Chondrocyte (in vitro differentiated cells): Measurements from ENCODE around the gene CXXC5. TPM values are rescaled to one million over a fixed set of nuclear protein-coding genes. Genes with fewer than 3 reads are reported as not detected.

Experiments
- DNase-seq: peaks from one replicate; pipeline ENCODE4 v3.0.0; 2021; ENCODE audit warnings: mixed read lengths, low spot score
- H3K27ac Mint-ChIP-seq: one replicate; pipeline ENCODE4 v1.8.0; 2021; ENCODE audit warnings: mild to moderate bottlenecking, moderate library complexity, mixed read lengths; ENCODE audit not compliant: unreplicated experiment
- H3K27me3 Mint-ChIP-seq: 2 replicates; pipeline ENCODE4 v1.8.0; 2021; ENCODE audit warnings: low read depth, mixed read lengths
- H3K36me3 Mint-ChIP-seq: 2 replicates; pipeline ENCODE4 v1.8.0; 2021; ENCODE audit warnings: low read depth, mixed read lengths
- H3K4me1 Mint-ChIP-seq: 2 replicates; pipeline ENCODE4 v1.8.0; 2021; ENCODE audit warnings: low read depth, mild to moderate bottlenecking, mixed read lengths
- H3K4me3 Mint-ChIP-seq: one replicate; pipeline ENCODE4 v1.8.0; 2021; ENCODE audit warnings: mild to moderate bottlenecking, moderate library complexity, mixed read lengths; ENCODE audit not compliant: unreplicated experiment
- H3K9me3 Mint-ChIP-seq: 2 replicates; pipeline ENCODE4 v1.8.0; 2021; ENCODE audit warnings: low read depth, mixed read lengths
- CTCF ChIP-seq: fragments of 200-600 bp; sonication (generic); IDR thresholded peaks from 2 replicates; pipeline ENCODE4 v1.5.0; 2021; ENCODE audit warnings: antibody characterized with exemption, mild to moderate bottlenecking, moderate library complexity
- total RNA-seq: library from RNA; stranded (reverse); gene quantifications from 3 replicates; pipeline ENCODE4 v1.2.1, GENCODE V29; 2021

The CXXC5 gene
- total RNA-seq, 1 donor from 2014 or later = 144 TPM

- H3K27ac Mint-ChIP-seq = no peak overlapping the region
- no peaks in the 10 kb centered on the region for H3K36me3 Mint-ChIP-seq
- no peak for TF ChIP-seq CTCF
- peaks cover 31% of the 10 kb centered on the region for H3K4me1 Mint-ChIP-seq
- no peaks in the 10 kb centered on the region for H3K27me3 Mint-ChIP-seq
- no peaks in the 10 kb centered on the region for H3K9me3 Mint-ChIP-seq
- H3K4me3 Mint-ChIP-seq = no peak overlapping the region
- DNase-seq = peak; percentile 77
Measured at GRCh38 chr5:139642891-139643871, 5.0 kb upstream of the CXXC5 start.

DNA sequence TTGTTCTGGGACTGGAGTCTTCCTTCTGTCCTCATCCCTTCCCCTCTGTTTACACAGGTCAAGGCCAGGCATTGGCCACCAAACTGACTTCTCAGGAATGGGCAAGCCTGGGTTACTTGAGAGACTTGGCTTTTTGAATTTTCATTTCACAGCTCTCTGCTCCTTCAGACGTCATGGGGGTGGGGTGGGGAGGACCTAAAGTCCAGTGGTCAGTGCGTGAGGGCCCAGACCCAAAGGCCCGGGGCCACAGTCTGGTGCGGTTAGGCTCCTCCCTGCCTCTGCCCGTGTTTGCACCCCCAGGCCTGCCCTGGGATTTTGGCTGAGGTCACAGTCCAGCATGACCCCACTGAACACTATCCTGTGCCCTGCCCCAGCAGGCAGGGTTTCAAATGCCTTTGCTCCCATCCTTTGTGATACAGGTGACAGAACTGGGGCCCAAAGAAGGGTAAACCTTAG, 4.1 kb upstream of the CXXC5 start:
- Mint-ChIP-seq H3K27ac (peak overlapping the region; percentile 20), H3K4me1 (peaks cover 23% of the 10 kb centered on the region), H3K9me3 (no peaks in the 10 kb centered on the region), H3K36me3 (no peaks in the 10 kb centered on the region), H3K4me3 (no peak overlapping the region), H3K27me3 (no peaks in the 10 kb centered on the region)
- TF ChIP-seq CTCF = no peak
- peak; percentile 44 for DNase-seq

DNA sequence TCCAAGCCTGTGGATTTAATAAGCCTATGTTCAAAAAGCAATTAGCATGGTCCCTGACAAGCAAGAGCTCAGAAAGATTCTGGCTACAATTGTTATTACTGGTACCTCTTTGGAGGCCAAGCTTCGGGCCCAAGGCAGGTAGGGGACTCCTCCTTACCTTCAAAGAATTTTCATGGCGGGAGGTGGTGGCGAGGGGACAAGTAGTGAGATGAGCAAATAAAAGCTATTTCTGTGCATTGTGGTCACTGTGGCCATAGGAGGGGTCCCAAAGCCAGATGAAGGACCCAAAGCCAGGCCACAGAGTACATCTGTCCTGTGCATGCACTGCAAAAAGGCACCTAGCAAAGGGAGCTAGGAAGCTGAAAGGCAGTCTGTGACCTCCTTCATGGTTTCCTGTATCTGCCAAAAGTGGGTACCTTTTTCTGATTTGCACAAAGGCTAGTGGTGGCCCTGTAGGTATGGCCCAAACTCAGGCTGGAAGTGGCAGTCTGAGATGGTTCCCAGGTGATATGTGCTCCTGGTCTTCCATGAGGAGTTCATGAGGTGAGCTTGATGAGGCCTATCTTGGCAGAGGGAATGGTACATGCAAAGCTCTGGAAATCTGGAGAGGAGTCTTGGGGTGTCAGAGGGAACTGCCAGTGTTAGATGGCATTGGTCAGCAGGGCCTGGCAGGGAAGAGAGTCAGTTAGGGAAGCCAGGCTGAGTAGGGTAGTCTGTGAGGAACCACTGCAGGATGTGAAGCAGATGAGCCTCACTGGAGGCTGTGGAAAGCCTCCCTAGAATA, 3.3 kb upstream of the CXXC5 start:
- TF ChIP-seq CTCF = no peak
- Mint-ChIP-seq H3K36me3 (peaks cover 3% of the 10 kb centered on the region), H3K4me3 (no peak overlapping the region), H3K9me3 (no peaks in the 10 kb centered on the region), H3K27me3 (no peaks in the 10 kb centered on the region), H3K27ac (no peak overlapping the region), H3K4me1 (peaks cover 19% of the 10 kb centered on the region)
- peak; percentile 52 for DNase-seq

- no peaks in the 10 kb centered on the region for H3K9me3 Mint-ChIP-seq
- peak; percentile 75 for DNase-seq
- peaks cover 5% of the 10 kb centered on the region for H3K36me3 Mint-ChIP-seq
- H3K27me3 Mint-ChIP-seq = no peaks in the 10 kb centered on the region
- no peak overlapping the region for H3K4me3 Mint-ChIP-seq
- no peak overlapping the region for H3K27ac Mint-ChIP-seq
- H3K4me1 Mint-ChIP-seq = peaks cover 17% of the 10 kb centered on the region
- no peak for TF ChIP-seq CTCF
Measured at GRCh38 chr5:139645430-139645871, 2.7 kb upstream of the CXXC5 start.

GRCh38 chr5:139646111-139646510, 2.0 kb upstream of the CXXC5 start:
- no peak overlapping the region for H3K27ac Mint-ChIP-seq
- H3K9me3 Mint-ChIP-seq = no peaks in the 10 kb centered on the region
- peak; percentile 61 for DNase-seq
- no peak for TF ChIP-seq CTCF
- no peaks in the 10 kb centered on the region for H3K27me3 Mint-ChIP-seq
- no peak overlapping the region for H3K4me3 Mint-ChIP-seq
- peaks cover 14% of the 10 kb centered on the region for H3K4me1 Mint-ChIP-seq
- peaks cover 5% of the 10 kb centered on the region for H3K36me3 Mint-ChIP-seq
